HEK293 (cell line): Measurements from ENCODE around the gene DYNLT1.

Experiments used
- HOXA7 ChIP-seq: sonication (generic); formaldehyde crosslinking; IDR thresholded peaks from 2 replicates; pipeline ENCODE4 v1.8.1; 2022; ENCODE audit warnings: missing genetic modification reagents, borderline replicate concordance
- KLF16 ChIP-seq: fragments of 450-650 bp; formaldehyde crosslinking; IDR thresholded peaks from 2 replicates; pipeline ENCODE4 v1.5.1; 2017; ENCODE audit warnings: missing biosample characterization, missing genetic modification characterization
- REST ChIP-seq: fragments of 450-650 bp; formaldehyde crosslinking; IDR thresholded peaks from 2 replicates; pipeline ENCODE4 v1.5.1; 2016; ENCODE audit warnings: missing biosample characterization, missing genetic modification characterization
- TF ChIP-seq, protein P1 (sequence below): fragments of 450-650 bp; formaldehyde crosslinking; IDR thresholded peaks from 2 replicates; pipeline ENCODE4 v1.5.1; 2016; ENCODE audit warnings: missing biosample characterization, missing genetic modification characterization

- TF ChIP-seq KLF16: no peak
- TF ChIP-seq REST: no peak
- TF ChIP-seq, protein P1, sequence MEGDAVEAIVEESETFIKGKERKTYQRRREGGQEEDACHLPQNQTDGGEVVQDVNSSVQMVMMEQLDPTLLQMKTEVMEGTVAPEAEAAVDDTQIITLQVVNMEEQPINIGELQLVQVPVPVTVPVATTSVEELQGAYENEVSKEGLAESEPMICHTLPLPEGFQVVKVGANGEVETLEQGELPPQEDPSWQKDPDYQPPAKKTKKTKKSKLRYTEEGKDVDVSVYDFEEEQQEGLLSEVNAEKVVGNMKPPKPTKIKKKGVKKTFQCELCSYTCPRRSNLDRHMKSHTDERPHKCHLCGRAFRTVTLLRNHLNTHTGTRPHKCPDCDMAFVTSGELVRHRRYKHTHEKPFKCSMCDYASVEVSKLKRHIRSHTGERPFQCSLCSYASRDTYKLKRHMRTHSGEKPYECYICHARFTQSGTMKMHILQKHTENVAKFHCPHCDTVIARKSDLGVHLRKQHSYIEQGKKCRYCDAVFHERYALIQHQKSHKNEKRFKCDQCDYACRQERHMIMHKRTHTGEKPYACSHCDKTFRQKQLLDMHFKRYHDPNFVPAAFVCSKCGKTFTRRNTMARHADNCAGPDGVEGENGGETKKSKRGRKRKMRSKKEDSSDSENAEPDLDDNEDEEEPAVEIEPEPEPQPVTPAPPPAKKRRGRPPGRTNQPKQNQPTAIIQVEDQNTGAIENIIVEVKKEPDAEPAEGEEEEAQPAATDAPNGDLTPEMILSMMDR (tag by site-specific recombination): no peak
- no peak for TF ChIP-seq HOXA7
Measured at GRCh38 chr6:158633127-158633526, 11.4 kb downstream of the DYNLT1 start.
